ENCODE data around the gene TUBGCP6. TPM values are rescaled to one million over a fixed set of nuclear protein-coding genes. Genes with fewer than 3 reads are reported as not detected.

Gene TUBGCP6
- total RNA-seq, 1 donor from 2014 or later = 30.3 TPM

DNA sequence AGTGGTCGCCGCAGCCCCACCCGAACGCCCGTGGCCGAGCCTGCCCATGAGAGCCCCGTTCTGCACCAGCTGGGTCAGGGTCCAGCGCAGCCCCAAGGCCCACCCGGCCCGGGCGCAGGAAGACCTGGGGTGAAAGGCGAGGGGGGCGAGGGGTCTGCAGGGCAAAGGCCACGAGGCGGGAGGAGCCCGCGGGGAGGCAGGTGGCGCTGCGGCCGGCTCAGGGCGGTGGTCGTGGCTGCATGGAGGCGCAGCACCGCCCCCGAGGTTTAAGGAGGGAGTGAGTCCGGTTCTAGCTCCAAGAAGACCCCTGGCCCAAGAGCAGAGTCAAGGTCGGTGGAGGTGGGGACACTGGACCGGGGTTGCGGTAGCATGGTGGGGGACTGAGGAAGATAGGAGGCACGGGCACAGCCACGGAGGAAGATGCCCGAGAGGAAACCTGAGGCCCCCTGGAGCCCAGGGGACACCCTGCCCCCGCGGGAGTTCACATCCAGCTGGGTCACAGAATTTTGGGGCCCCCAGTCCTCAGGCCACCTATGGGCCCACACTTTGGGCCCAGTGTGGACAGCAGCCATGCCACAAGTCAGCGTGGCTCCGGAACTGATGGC lies 6.8 kb upstream of the TUBGCP6 start:
- no peak for DNase-seq (ENCODE audit: low spot score)

DNA sequence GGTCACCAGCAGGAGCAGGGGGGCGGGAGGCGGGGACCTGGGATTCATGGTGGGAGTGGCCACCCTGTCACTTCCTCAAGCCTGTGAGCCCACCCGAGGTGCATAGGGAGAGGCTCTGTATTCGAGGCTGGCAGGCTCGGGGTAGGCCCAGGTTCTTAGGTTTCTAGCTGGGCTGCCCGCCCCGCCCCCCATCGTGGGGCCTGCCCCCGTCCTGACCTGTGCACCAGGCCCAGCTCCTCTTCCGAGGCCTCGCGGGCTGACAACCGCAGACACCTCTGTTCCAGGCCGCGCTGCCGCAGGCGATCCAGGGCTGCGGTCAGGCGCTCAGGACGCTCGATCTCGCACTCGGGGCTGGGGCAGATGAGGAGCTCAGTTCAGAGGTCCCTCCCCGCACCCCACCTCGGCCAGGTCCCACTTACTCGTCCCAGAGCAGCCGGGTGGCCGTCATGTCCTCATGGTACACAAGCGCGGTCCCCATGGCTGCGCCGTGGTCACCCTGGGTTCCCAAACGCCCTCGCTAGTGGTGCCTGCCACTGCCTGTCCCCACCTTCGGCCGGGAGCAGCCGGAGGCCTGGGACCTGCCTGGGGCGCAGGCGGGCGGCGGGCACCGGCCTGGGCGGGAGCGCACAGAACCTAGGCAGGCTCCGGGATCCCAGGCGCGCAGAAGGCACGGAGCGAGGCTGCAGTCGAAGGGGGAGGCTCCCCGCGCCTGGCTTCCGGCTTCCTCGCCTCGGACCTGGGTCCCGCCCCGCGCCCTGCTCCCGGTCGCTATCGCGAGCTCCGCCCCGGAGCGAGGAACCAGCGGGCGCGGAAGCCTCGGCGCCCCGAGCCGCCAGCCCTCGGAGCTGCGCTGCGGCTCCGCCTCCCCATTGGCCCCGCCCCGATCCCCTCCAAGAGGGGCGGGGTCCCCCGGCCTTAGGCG lies 6.0 kb upstream of the TUBGCP6 start, which contains the start of gene HDAC10:
Gene HDAC10 (minus strand): TSS at position 711 of the 922 bp plus-strand sequence. CDS start 233 bp downstream, at position 478.
- peak; percentile 84 for DNase-seq (ENCODE audit: low spot score)

DNA sequence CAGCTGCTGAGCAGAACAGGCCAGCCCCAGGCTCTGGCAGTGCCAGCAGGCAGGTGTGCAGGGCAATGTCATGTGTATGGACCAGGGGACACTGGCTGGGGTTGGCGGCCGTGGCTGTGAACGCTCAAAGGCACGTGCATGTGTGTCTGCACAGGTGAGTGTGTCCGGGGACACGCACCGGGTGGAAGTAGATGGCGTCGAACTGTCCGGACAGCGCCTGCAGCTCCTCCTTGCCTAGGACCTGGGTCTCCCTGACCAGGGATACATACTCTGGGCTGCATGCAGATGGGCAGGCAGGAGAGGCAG lies 5.4 kb upstream of the TUBGCP6 start:
- DNase-seq (ENCODE audit: low spot score) = no peak

DNA sequence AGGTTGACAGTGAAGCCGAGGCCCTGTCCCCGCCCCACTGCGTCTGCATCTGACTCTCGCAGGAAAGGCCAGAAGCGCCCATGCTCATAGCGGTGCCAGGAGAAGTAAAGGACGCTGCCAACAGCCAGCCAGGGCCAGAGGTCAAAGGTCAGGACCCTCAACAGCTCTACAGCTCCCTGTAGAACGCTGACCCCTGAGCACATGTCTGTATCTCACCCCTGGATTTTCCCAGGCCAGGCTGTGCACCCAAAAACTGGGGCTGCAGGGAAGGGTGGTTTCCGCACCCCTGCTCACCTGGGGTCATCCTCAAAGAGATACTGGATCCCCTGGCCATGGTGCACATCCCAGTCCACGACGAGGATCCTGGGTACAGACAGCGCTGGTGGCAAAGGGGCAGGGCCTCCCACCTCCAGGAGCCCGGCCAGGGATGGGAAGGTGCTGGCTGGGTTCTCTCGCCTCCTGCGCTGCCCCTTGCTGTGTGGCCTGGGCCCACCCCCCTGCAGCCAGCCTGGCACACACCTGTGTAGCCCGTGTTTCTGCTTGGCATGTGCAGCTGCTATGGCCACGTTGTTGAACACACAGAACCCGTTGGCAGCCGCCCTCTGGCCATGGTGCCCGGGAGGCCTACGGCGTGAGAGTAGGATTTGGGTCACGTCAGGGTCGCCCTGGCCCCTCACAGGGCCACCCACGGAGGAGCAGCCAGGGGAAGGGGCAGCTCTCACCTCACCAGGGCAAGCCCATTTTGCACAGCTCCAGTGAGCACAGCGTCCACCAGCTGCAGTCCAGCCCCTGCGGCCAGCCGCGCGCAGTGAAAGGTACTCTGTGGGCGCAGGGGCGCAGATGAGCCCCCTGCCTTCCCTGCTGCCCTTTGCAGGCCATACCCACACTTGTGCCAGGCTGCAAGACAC lies 4.8 kb upstream of the TUBGCP6 start:
- no peak for DNase-seq (ENCODE audit: low spot score)

DNA sequence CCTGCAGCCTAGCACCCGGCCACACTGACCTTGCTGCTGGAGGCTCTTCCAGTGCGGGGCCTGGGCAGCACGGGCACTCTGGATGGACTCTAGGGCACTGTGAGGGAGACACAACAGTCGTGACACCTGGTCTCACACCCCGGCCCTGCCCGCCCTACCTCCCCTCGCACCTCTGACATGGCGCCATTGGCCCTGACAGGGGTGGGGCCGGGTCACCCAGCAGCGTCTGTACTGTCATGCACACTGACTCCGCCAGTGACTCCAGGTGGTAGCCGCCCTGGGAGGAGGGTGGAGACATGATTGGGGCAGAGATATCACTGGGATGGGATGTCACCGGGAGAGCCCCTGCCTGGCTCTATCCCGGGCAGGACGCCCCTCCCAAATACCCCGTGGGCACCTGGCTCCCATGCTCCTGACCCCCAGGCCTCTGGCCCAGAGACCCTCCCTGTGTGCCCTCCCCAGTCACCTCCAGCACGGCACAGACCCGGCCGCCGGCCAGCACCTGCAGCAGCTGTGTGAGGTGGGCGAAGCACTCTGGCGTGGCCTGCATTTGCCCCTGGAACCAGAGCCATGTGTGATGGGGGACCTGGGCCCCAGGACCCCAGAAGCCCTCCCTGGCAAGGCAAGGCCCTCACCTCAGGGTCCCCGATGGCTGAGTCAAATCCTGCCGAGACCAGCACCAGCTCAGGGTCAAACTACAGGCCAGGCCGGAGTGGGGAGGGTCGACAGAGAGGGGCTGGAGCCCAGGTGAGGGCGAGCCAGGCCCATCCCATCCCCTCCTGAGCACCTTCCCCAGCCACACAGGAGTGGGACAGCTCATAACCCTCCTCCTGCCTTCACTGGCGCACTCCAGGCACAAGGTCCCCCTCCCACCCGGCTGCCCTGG lies 3.6 kb upstream of the TUBGCP6 start:
- DNase-seq (ENCODE audit: low spot score) = no peak

DNA sequence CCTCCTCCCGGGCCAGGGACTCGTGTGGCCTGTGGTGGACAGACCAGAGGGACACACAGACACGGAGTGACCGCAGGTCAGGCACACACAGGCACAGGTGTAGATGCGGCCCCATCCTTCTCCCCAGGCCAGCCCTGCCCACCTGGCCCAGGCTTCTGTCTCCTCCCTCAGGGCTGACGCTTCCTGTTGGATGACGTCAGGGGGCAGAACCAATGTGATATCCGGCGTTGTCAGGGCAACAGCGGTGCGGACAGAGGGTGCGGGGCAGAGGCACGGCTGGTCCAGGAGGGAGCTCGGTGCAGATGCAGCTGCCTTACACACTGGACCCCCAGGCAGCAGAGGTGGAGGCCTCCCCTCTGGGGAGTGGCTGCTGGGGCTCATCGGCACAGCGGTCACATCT lies 2.9 kb upstream of the TUBGCP6 start:
- peak; percentile 37 for DNase-seq (ENCODE audit: low spot score)

DNA sequence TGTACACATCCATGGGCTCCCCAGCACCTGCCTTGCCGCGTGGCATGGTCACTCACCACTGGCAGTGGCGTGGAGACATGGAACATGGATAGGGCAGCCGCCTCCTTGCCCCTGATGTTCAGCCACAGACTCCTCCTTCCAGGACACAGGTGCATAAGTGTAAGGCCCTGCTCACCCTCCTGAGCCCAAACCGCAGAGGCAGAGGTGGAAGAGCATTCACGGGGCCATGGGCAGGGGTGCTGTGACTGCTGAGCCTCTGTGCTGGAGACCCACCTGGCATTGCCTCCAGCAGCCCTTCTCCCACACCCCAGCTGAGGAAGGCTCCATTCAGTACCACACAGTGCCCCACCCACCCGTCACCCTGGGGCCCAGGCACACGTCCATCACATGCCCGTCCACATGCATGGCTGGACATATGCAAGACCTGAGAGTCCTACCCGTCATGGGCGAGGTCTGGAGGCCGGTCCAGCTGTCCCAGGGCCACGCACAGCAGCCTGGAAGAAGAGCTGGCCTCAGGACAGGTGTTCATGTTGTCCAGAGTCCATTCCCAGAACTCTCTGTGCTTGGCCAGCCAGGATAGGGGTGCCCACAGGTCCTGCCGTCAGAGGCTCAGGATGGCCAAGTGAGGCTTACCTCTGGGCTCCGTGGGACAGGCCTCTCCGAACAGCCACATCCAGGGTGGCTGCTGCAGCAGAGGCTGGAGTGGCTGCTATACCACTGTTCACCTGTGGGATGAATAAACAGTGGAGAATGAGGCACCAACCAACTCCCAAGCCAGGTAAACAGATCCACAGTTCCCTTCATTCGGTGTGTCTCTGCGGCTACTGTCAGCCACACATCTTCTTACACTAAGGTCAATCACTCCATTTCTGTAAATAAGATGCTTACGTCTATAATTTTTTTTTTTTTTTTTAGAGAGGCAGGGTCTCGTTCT lies 1.7 kb upstream of the TUBGCP6 start:
- no peak for DNase-seq (ENCODE audit: low spot score)

DNA sequence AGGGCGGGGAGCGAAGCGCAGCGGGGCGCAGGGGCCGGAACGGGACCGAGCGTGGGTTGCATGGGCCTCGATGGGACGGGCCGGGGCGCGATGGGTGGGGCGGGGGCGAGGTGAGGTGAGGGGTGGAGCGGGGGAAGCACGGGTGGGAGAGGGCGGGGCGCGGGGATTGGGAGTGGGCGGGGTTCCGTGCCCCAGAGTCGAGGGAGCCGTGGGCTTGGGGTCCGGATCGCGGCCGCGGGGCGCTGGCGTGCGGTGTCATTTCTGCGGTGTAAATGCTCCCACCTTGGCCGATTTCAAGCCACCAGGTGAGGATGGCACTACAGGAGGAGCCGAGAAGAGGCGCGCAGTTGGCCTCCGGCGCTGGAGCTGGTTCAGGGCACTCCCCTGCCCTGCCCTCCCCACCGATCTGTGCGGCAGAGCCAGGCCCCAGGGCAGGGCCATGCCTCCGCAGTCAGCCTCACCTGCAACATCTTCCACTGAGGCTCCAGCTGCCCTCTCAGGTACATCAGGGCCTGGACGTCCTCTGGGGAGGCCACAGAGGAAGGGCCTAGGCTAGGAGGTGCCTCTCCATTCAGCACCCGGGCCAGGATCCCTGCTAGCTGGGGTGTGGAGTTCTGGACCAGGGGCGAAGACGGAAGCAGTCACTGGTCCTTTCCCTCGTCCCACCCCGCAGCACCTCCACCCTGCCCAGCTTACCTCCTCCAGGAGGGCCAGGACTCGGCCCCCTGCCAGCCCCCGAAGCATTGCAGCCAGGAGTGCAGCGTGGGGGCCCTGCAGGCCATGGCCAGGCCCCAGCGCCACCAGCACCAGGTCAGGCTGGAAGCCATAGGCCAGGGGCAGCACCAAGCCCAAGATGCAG lies 620 bp upstream of the TUBGCP6 start:
- DNase-seq (ENCODE audit: low spot score) = no peak

DNA sequence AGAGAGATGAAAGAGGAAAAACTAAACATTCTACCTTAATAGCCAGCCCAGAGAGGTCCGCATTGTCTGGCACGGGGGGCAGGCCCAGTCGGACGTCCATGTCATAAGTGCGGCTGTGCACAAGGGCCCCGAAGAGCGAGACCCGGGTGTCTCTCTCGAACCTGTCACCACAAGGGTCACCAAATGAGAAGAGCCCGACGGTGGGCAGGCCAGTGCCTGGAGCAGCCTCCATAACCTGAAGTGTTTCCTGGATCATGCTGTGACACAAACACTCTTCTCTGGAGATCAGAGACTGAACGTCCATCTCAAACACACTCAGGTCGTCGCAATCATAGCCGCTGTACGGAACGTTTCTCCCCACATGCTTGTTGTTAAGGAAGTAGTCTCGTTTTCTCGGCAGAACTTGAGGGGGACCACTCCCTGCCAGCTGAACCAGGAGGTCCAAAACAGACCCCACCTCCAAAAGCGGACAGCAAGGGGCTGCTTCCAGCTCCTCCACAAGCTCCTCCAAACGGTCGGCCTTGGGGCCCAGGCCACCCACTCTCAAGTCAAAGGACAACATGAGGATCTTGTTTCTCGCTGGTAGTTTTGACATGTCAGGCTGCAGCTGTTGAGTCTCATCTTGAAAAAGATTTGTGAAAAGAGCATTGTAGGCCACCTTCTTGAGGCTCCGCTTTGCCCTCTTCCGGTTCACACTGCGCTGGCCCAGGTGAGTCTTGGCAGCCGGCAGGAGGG lies 971 bp downstream of the TUBGCP6 start:
- no peak for DNase-seq (ENCODE audit: low spot score)

DNA sequence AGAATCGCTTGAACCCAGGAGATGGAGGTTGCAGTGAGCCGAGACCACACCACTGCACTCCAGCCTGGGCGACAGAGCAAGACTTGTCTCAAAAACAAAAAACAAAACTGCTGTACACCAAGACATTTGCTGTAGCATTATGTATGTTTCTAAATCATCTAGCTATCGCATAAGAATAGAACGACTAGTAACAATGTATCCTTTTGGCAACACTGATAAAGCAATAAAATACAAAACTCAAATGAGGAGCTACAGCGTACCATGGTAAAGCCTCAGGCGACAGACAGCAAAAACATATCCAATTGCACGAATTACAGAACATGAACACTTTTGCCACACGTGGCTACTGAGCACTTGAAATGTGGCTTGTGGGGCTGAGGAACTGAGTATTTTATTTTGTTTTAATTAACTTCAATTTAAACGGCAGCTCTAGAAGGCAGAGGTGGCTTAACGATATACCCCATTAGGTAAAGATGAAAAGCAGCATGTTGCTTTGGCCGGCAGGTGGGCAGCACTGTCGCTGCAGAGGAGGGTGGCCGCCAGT lies 2.3 kb downstream of the TUBGCP6 start:
- DNase-seq (ENCODE audit: low spot score) = no peak

DNA sequence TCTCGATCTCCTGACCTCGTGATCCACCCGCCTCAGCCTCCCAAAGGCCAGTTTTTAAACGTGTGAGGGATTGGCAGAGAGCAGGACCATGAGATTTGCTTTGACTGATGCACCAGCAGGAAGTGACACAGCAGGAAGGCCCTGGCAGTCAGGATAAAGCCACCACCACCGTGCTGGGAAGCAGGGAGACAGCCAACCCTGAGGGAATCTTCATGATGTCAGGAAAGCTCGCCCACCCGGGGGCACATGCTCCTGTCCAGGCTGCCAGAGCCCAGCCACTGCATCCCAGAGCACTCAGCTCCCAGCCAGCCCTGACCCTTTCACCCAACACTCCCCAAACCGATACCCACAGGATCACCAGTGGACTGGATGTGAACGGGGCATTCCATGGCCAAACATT lies 6.1 kb downstream of the TUBGCP6 start:
- DNase-seq (ENCODE audit: low spot score) = no peak

DNA sequence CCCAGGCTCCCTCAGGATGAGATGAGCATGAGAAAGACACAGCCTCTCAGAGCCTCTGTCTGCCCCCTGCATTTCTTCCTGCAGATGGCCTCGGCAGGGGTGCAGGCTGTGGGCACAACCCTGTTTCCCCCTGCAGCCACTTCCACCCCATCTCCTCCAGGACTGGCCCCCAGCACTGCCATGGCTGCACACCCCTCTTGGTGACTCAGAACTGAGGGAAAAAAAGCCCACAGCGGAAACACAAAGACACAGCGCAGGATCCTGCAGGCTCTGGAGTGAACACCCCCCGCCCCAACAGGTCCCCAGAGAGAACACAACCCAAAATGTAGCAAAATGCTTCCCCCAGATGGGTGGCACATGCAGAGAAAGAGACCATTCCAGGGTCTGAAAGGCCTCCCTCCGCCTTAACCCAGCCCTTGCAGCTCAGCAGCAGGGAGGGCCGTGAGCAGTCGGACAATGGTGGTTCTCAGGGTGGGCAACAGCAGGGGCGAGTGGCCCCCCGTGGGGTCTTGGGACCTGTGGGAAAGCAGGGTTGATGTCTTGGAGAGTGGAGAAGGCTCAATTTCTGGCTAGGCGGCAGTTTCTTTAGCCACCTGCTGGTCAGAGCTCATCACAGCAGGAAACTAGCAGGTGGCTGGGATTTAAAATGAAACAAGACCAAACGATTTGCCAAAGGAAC lies 8.0 kb downstream of the TUBGCP6 start:
- DNase-seq (ENCODE audit: low spot score) = no peak

DNA sequence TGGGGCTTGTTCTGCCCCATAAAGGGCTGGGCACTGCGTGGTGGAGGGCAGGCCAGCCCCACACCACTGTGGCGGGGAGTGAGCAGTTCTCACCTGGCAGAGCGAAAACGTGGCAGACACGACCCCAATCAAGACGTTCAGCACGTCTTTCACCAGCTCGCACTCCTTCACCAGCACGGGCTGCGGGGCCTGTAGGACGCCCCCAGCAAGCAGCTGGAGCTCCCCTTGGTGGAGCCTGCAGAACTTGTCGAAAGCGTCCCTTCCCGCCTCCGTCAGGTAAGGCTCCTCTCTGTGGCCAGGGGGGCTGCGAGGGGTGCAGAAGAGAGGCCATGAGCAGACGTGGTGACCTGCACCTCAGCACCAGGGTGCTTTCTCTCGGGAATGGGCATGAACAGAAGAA lies 11.6 kb downstream of the TUBGCP6 start:
- no peak for DNase-seq (ENCODE audit: low spot score)

DNA sequence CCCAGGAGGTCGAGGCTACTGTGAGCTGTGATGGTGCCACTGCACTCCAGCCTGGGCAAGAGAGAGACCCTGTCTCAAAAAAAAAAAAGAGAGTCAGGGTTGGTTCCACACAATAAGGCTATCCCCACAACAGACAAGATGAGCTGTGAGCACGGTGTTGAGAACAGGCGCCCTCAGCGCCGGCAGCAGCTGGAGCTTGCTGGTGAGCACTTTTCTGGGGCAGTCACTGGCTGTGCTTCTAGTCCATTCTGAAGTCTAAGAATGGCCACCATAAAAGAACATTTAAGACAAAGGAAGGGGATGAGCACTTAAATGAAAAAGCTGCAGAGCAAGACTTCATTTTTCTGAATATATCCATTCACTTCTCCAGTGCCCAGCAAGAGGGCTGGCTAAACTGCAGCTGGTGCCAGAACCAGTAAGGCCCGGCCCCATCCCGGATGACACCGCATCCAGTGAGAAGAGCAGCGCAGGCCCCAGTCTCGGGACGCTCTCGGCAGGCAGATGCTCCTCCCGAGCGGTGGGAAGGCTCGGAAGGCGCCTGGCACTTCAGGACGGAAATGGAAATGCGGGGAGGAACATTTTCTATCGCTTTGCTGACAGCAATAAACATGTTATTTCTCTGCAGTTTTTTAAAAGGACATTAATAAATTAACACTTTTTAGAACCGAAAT lies 12.2 kb downstream of the TUBGCP6 start:
- DNase-seq (ENCODE audit: low spot score) = no peak

DNA sequence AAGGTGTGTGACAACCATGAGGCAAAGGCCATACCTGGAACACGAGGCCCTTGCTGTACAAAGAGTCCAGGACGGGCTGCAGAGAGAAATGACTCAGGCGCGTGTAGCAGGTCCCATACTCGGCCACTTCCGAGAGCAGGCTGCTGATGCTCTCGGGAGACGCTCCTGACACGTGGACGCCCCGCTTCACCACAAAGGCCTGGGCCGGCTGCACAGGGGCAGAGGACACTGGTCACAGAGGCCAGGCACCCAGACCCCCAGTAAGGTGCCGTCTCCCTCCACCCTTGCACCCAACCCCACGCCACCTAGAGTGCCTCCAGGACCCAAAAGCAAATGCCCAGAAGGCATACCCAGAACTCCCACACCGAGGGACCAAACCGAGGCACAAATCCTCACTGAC lies 15.5 kb downstream of the TUBGCP6 start:
- DNase-seq (ENCODE audit: low spot score) = no peak

DNA sequence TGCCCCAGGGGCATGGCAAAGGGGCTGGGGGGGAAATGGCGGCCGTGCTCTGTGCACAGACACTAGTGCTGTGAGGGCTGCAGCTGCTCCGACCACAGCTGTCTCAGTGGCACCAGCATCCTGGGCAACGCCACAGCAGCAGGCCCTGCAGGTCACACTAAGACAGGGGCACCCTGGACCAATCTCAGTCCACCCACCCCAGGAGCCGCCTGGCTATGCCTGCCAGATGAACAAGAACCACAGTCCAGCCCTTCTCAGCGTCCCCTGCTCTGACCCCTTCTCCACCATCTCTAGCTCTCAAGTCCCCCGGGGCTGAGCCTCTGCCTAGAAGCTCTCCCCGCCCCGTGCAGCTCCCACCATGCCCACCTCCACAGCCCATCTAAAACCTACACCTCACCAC lies 16.5 kb downstream of the TUBGCP6 start:
- DNase-seq (ENCODE audit: low spot score) = no peak

All from umbilical cord (tissue), 2 donors.